ENCODE data around the gene PGBD4. TPM values are rescaled to one million over a fixed set of nuclear protein-coding genes. Genes with fewer than 3 reads are reported as not detected.

PGBD4 gene
- total and polyA plus RNA-seq, 12 donors: 0.30 to 3.0 (median 1.4) TPM

DNA sequence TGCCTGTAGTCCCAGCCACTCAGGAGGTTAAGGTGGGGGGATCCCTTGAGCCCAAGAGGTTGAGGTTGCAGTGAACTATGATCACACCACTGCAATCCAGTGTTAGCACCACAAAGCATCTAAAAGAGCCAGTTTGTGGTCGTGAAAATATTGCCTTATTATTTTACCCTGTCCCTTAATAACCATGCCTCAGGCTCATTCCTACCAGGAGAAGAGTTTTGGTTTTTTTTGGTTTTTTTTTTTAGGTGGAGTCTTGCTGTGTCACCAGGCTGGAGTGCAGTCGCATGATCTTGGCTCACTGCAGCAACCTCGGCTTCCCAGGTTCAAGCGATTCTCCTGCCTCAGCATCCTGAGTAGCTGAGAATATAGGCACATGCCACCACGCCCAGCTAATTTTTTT is 45.0 kb upstream of the PGBD4 start:
- 78 to 89% (median 84%) methylated on average over 5 of the region's 5 CpGs for WGBS, 4 donors
- intact Hi-C loops (cut with DNase I): no loop called here
- no peak overlapping the region for H3K4me3 ChIP-seq
- H3K4me1 ChIP-seq (replicated peaks in 1 of 2): no peaks in the 10 kb centered on the region
- H3K9me3 ChIP-seq (replicated peaks in 1 of 3): no peaks in the 10 kb centered on the region
- no peaks in the 10 kb centered on the region for H3K27me3 ChIP-seq
- no peaks in the 10 kb centered on the region for H3K36me3 ChIP-seq (replicated peaks in 1 of 2)
- DNase-seq: no peak
- H3K27ac ChIP-seq: no peak overlapping the region
- TF ChIP-seq POLR2A (IDR thresholded peaks at IDR 0.05): no peak
- TF ChIP-seq CTCF (IDR thresholded peaks at IDR 0.05): no peak

DNA sequence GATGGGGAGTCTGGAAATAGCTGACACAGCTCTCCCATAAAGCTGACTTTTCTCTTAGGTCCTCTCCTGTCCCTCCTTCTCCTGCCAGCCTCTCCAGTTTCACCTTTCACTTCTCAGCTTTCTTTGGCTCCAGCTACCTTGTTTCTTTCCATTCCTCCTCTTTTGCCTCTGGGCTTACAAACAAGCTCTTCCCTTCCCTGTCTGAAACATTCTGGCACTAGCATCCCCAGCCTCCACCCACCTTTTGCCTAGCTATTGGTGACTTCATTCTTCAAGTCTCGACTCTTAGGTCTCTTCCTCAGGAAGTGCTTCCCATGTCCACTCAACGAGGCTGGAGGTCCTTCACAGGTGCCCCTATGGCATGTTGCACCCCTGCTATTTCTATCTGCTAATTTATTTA is 42.4 kb upstream of the PGBD4 start:
- no peaks in the 10 kb centered on the region for H3K4me1 ChIP-seq (replicated peaks in 1 of 2)
- no peaks in the 10 kb centered on the region for H3K9me3 ChIP-seq (replicated peaks in 1 of 3)
- H3K27me3 ChIP-seq: no peaks in the 10 kb centered on the region
- H3K36me3 ChIP-seq (replicated peaks in 1 of 2): no peaks in the 10 kb centered on the region
- WGBS, 4 donors: 34 to 60% (median 44%) methylated on average over 2 of the region's 2 CpGs
- intact Hi-C loops (cut with DNase I): no loop called here
- H3K4me3 ChIP-seq: no peak overlapping the region
- DNase-seq: no peak
- TF ChIP-seq CTCF (IDR thresholded peaks at IDR 0.05) (no peak), POLR2A (IDR thresholded peaks at IDR 0.05) (no peak)
- H3K27ac ChIP-seq: no peak overlapping the region

DNA sequence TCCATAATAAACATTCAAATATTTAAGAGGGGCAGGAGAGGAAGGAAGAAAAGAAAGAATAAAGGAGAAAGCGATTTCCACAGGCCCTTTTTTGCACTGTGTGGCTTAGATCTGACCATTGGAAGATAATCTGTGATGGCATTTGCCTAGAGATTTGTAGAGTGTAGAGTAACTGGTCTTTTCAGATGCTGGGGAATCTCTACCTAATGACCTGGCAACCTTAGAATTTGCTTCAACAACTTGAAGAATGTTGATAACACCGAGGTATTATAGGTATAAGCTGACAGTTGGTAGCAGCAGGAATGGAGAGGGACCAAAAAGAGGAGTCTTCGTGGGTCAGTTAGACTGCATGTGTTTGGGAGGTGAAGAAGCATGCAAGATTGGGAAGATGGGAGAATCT is 41.9 kb upstream of the PGBD4 start:
- TF ChIP-seq POLR2A (IDR thresholded peaks at IDR 0.05) (no peak), CTCF (IDR thresholded peaks at IDR 0.05) (no peak)
- no peaks in the 10 kb centered on the region for H3K9me3 ChIP-seq (replicated peaks in 1 of 3)
- no peaks in the 10 kb centered on the region for H3K27me3 ChIP-seq
- intact Hi-C loops (cut with DNase I): loop anchor here (10.0 kb wide), 2 partner anchors 155 to 305 kb away; partner anchors contain the start of genes KATNBL1 (in 1 of the 2) and LPCAT4 (in 1 of the 2)
- DNase-seq: no peak
- H3K4me3 ChIP-seq: no peak overlapping the region
- no peaks in the 10 kb centered on the region for H3K36me3 ChIP-seq (replicated peaks in 1 of 2)
- H3K27ac ChIP-seq: no peak overlapping the region
- H3K4me1 ChIP-seq (replicated peaks in 1 of 2): no peaks in the 10 kb centered on the region
- 41 to 66% (median 55%) methylated on average over 3 of the region's 3 CpGs for WGBS, 4 donors

GRCh38 chr15:34064438-34064837 is 37.4 kb upstream of the PGBD4 start:
- 0 to 4% (median 0%) methylated on average over 1 of the region's 1 CpG for WGBS, 4 donors
- Histone ChIP-seq H3K36me3 (replicated peaks in 1 of 2) (no peaks in the 10 kb centered on the region), H3K27ac (no peak overlapping the region), H3K4me1 (replicated peaks in 1 of 2) (no peaks in the 10 kb centered on the region), H3K9me3 (replicated peaks in 1 of 3) (no peaks in the 10 kb centered on the region), H3K27me3 (no peaks in the 10 kb centered on the region), H3K4me3 (no peak overlapping the region)
- TF ChIP-seq POLR2A (IDR thresholded peaks at IDR 0.05): no peak
- TF ChIP-seq CTCF (IDR thresholded peaks at IDR 0.05): no peak
- intact Hi-C loops (cut with DNase I): loop anchor here (10.0 kb wide), 2 partner anchors 150 to 300 kb away; partner anchors contain the start of genes KATNBL1 (in 1 of the 2) and LPCAT4 (in 1 of the 2)
- DNase-seq: no peak
